Body of pancreas (tissue), 4 donors: Measurements from ENCODE around the gene ARF3.

Experiments
- CTCF ChIP-seq, 7 experiments: fragments of 450-650 bp in 4 of 7; fragments of 200-600 bp in 3 of 7; sonication (generic) in 3 of 7; IDR thresholded peaks; one replicate each; pipeline ENCODE4 v1.5.1; 2016 to 2019; ENCODE audit warnings: antibody characterized with exemption in 7 of 7
- POLR2A ChIP-seq, 3 donors: fragments of 450-650 bp; IDR thresholded peaks; one replicate each; pipeline ENCODE4 v1.6.1; 2016; ENCODE audit warnings: antibody characterized with exemption in 3 of 3, mild to moderate bottlenecking in 2 of 3

- TF ChIP-seq POLR2A (IDR thresholded peaks at IDR 0.05) (no peak), CTCF (IDR thresholded peaks at IDR 0.05) (no peak)
Observed at GRCh38 chr12:48932878-48933277, 24.4 kb downstream of the ARF3 start.
